ENCODE measurements around the gene BCL3.

BCL3 gene

GRCh38 chr19:44741841-44742329, 6.6 kb upstream of the BCL3 start:
- no peak for DNase-seq (ENCODE audit: low spot score)

- no peak for DNase-seq (ENCODE audit: low spot score)
Measured at GRCh38 chr19:44742330-44743061, 6.0 kb upstream of the BCL3 start.

DNA sequence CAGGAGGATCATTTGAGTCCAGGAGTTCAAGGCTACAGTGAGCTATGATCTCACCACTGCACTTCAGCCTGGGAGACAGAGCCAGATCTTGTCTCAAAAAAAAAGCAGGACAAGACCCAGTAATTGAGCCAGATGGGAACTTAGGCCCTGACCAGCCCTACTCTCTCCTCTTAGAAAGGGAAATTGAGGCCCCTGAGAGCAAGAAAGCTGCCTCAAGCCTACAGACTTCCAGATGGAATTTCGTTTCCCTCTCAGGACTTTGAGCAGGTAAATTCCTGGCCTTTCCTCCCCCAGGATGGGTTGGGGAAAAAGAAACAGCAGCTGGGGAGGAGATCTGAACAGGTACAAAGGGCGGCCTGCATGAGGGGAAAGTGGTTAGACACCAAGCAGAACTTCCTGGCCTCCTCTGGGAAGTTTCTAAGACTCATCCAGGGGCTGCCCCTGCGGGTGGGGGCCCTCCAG, 3.6 kb upstream of the BCL3 start:
- no peak for DNase-seq (ENCODE audit: low spot score)

GRCh38 chr19:44745341-44745831, 3.1 kb upstream of the BCL3 start:
- DNase-seq (ENCODE audit: low spot score) = no peak

DNA sequence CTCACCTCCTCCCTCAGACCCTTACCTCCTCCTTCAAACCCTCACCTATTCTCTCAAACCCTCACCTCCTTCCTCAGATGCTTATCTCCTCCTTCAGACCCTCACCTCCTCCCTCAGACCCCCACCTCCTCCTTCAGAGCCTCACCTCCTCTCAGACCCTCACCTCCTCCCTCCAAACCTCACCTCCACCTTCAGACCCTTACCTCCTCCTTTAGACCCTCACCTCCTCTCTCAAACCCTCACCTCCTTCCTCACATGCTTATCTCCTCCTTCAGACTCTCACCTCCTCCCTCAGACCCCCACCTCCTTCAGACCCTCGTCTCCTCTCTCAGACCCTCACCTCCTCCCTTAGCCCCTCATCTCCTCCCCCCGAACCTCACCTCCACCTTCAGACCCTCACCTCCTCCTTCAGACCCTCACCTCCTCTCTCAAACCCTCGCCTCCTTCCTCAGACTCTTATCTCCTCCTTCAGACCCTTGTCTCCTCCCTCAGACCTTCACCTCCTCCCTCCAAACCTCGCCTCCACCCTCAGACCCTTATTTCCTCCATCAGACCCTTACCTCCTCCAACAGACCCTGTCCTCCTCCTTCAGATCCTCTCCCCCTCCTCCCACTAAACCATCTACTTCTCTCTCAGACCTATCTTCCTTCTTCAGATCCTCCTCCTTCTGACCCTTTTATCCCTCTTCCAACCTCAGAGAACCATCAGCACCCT, 2.5 kb upstream of the BCL3 start:
- DNase-seq (ENCODE audit: low spot score) = no peak

DNA sequence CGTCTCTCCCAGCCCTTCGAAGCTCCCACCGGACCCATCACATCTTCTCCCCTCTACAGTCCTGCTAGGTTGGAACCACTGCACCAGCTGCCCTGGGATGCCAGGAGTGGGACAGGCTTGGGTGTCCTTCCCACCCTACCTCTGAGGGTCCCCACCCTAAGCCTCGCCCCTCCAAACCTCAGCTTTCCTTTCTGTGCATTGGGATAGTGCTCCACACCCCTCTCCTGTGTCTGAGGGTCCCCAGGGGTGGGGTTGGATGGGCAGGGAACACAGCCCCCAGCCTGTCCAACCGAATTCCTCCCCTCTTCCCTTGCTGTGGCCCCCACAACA, 1.9 kb upstream of the BCL3 start:
- DNase-seq (ENCODE audit: low spot score) = no peak

DNA sequence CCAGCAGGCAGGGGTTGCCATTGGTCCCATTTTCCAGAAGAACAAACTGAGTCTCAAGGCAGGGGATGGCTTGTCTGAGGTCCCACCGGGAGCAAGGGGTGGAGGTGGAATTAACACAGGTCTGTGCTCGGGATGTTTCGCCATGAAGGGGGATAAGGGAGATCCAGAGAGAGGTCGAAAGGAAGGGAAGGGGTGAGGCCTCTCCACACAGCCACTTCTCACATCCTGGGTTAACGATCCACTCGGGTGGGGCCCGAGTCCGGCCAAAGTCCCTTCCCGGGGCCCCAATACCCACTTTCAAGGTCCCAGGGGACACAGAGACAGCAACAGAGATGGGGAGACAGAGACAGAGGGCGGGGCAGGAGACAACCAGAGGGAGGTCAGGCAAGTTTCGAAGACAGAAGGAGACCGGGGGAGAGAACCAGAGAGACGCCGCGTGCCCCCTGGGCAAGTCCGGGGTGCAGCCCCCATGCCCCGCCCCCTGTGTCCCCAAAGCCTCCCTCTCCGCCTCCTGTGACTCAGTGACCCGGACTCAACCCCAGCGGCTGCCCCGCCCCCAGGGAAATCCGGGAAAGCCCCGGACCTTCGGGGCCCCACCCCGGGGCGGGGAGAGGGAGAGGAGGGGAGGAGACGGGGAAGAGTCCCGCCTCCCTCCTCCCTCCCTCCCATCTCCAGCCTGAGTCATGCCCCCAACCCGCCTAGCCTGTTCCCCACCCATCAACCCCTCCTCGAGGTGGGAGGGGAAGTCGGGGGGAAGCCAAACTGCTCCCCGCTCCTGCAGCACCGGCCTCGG, 1.4 kb upstream of the BCL3 start:
- DNase-seq (ENCODE audit: low spot score) = peak; percentile 73

- DNase-seq (ENCODE audit: low spot score) = no peak
Measured at GRCh38 chr19:44747739-44748425, 626 bp upstream of the BCL3 start.

GRCh38 chr19:44749292-44749691, 784 bp downstream of the BCL3 start:
- DNase-seq (ENCODE audit: low spot score) = no peak

DNA sequence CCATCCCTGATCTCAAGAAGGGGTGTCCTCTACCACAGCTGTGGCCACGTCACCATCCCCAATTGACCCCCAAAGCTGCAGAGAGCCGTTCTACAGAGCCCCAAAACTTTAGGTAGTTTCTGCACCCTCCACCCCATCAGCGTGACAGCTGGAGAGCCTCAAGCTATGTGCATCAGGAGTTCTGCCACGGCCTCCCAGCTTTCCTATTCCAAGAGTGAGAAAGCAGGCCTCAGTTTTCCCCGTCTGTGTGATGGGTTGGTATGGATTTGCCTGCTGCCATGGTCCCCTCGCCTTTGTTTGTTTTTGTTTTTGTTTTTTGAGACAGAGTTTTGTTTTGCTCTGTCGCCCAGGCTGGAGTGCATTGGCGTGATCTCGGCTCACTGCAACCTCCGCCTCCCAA, 1.5 kb downstream of the BCL3 start:
- no peak for DNase-seq (ENCODE audit: low spot score)

GRCh38 chr19:44752123-44752815, 3.8 kb downstream of the BCL3 start:
- DNase-seq (ENCODE audit: low spot score) = no peak

DNA sequence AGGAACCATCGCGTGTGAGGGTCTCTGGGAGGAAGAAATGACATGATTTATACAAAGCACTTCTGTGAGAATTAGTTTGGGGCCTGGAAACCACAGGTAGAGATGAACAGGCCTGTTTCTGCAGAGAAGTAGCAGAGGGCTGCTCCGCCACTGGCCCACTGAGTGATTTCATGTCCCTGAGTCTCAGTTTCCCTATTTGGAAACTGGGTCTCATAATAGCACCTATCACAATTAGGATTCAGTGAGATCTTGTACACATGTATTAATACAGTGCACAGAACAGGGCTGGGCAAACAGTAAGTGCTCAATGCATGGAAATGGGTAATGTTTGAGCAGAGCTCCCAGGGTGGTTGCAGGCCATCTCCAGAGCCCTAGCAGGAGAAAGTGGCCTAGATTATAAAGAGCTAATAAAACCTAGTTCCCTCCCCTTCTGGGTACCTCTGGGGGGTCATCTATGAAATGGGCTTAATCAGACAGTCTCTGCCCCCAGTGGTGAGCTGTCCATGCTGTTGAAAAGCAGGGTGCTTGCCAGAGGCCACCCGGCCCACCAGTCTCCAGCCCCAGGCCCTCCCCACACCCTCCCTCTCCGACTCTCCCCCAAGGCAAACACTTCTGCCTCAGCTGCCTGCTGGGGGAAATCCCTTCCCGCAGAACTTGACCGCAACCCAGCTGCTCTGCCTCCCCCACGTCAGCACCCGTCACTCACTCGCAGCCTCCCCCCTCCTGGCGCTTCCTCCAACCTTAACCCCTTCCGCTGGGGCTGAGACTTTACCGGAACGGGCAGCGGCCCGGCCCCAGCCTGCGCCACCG, 4.5 kb downstream of the BCL3 start:
- no peak for DNase-seq (ENCODE audit: low spot score)

- DNase-seq (ENCODE audit: low spot score) = no peak
Measured at GRCh38 chr19:44753626-44753931, 5.1 kb downstream of the BCL3 start.

DNA sequence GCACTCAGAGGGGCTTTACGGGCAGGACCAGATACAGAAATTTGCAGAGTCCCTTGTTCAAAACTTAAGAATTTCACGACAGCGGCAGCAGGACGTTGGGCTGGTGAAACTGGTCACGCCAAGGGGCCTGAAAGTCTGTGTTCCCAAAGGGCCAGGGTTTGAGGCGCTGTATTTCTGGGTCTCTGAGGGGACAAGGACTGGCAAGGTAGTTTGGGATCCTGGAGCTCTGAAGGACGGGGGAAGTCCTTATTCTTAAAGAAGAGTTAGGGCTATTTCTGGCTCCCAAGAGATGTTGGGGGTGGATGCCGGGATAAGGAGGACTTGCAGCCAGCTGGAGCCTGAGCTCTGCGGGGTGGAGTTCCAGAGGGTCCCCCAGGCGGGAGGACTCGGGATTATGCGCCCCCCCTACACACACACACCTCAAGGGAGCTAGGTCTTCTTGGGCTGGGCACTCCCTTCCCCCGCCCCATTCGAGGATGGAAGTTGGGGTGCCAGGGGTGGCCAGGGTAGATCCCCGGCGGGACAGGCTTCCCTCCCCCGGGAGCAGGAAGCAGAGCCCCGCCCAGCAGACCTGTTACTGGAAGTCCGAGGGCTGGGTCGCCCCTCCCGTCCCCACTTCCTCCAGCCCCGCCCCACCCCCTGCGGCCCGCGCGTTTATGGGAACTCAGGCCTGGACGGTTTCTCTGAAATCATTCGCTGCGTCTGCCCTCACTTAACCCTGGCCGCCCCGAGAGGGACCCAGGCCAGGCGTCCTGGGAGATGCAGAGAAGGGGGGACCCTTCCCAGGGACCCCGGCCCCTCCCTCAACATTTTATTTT, 5.6 kb downstream of the BCL3 start:
- DNase-seq (ENCODE audit: low spot score) = no peak

DNA sequence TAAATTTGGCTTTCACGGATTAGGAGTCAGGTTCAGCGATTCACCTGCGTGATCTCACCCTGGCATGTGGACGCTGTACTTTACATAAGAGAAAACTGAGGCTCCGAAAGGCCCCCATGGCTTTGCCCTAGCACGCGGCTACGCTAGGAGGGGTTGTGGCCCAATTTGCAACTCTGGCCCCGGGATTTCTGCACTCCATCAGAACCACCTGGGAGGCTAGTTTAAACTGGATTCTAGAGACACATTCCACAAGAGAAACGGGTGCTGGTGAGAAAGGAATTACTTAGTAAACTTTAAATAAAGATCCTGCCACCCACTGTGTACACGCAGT, 6.2 kb downstream of the BCL3 start:
- DNase-seq (ENCODE audit: low spot score) = no peak

GRCh38 chr19:44755219-44755618, 6.7 kb downstream of the BCL3 start:
- no peak for DNase-seq (ENCODE audit: low spot score)

DNA sequence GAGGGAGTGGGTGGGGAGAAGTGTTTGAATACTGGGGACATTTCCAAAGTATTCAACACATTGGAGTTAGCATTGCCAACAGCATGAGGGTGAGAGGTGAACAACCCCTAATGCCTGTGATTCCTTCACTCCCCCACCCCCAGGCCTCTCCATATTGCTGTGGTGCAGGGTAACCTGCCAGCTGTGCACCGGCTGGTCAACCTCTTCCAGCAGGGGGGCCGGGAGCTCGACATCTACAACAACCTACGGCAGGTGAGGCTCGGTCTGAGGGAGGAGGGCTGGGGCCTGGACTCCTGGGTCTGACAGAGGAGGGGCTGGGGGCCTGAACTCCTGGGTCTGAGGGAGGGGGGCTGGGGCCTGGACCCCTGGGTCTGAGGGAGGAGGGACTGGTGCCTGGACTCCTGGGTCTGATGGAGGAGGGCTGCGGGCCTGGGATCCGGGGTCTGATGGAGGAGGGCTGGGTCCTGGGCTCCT, 7.6 kb downstream of the BCL3 start:
- no peak for DNase-seq (ENCODE audit: low spot score)

DNA sequence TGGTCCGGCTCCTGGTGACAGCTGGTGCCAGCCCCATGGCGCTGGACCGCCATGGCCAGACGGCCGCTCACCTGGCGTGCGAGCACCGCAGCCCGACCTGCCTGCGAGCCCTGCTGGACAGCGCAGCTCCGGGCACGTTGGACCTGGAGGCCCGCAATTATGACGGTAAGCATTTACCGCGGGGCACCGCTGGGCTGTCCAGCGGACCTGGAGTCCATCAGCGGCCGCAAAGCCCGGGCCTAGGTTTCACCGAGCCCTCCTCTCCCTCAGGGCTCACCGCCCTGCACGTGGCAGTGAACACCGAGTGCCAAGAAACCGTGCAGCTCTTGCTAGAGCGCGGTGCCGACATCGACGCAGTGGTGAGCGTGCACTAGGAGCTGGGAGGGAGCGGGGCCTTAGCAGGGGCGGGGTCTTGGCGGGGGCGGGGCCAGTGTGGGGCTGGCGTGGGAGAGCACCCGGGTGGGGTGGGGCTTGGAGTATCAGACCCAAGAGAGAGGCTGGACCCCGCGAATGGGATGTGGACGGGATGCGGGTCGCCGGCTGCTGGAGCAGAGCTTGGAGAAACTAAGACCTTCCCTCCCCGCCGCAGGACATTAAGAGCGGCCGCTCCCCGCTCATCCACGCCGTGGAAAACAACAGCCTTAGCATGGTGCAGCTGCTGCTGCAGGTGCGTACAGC, 8.7 kb downstream of the BCL3 start:
- DNase-seq (ENCODE audit: low spot score) = peak; percentile 67
